ENCODE measurements around the gene SNRNP70.
"Not testable (repeated sequence)": the region's sequence is repeated elsewhere in the genome, so short reads cannot be mapped to it uniquely, and the experiment has no call there.

The SNRNP70 gene

GRCh38 chr19:49120325-49120683 is 35.1 kb downstream of the SNRNP70 start:
- no peak for DNase-seq (ENCODE audit: low read depth in 2 of 2)

GRCh38 chr19:49120868-49121267 is 35.6 kb downstream of the SNRNP70 start:
- no peak for DNase-seq (ENCODE audit: low read depth in 2 of 2)

GRCh38 chr19:49121841-49122240 is 36.6 kb downstream of the SNRNP70 start:
- not testable (repeated sequence) for DNase-seq (ENCODE audit: low read depth in 2 of 2)

- DNase-seq (ENCODE audit: low read depth in 2 of 2) = not testable (repeated sequence)
Observed at GRCh38 chr19:49123285-49123684, 38.0 kb downstream of the SNRNP70 start.

GRCh38 chr19:49125025-49125731 is 39.9 kb downstream of the SNRNP70 start:
- no peak for DNase-seq (ENCODE audit: low read depth in 2 of 2)

GRCh38 chr19:49126575-49126974 is 41.3 kb downstream of the SNRNP70 start:
- DNase-seq (ENCODE audit: low read depth in 2 of 2) = no peak

- DNase-seq (ENCODE audit: low read depth in 2 of 2) = not testable (repeated sequence)
Observed at GRCh38 chr19:49127225-49127624, 42.0 kb downstream of the SNRNP70 start.

- DNase-seq (ENCODE audit: low read depth in 2 of 2) = peak; percentile 88 to 92
Observed at GRCh38 chr19:49127674-49128544, 42.7 kb downstream of the SNRNP70 start.

GRCh38 chr19:49128545-49129237 is 43.4 kb downstream of the SNRNP70 start:
- DNase-seq (ENCODE audit: low read depth in 2 of 2) = no peak

GRCh38 chr19:49129238-49129583 is 44.0 kb downstream of the SNRNP70 start:
- no peak for DNase-seq (ENCODE audit: low read depth in 2 of 2)

GRCh38 chr19:49130325-49130724 is 45.1 kb downstream of the SNRNP70 start:
- DNase-seq (ENCODE audit: low read depth in 2 of 2) = no peak

GRCh38 chr19:49132974-49133609 is 47.8 kb downstream of the SNRNP70 start:
- peak in 1 of 2 experiments; percentile 20 for DNase-seq (ENCODE audit: low read depth in 2 of 2)

- DNase-seq (ENCODE audit: low read depth in 2 of 2) = peak in 1 of 2 experiments; percentile 56
Observed at GRCh38 chr19:49133621-49134454, 48.6 kb downstream of the SNRNP70 start.

- no peak for DNase-seq (ENCODE audit: low read depth in 2 of 2)
Observed at GRCh38 chr19:49135686-49136085, 50.4 kb downstream of the SNRNP70 start.

- DNase-seq (ENCODE audit: low read depth in 2 of 2) = no peak
Observed at GRCh38 chr19:49136771-49137171, 51.5 kb downstream of the SNRNP70 start.

GRCh38 chr19:49140951-49141350 is 55.7 kb downstream of the SNRNP70 start:
- no peak for DNase-seq (ENCODE audit: low read depth in 2 of 2)

- no peak for DNase-seq (ENCODE audit: low read depth in 2 of 2)
Observed at GRCh38 chr19:49141352-49141751, 56.1 kb downstream of the SNRNP70 start.

- peak; percentile 51 to 66 for DNase-seq (ENCODE audit: low read depth in 2 of 2)
Observed at GRCh38 chr19:49142866-49143335, 57.6 kb downstream of the SNRNP70 start.

GRCh38 chr19:49145573-49146407 is 60.5 kb downstream of the SNRNP70 start:
- peak; percentile 59 to 79 for DNase-seq (ENCODE audit: low read depth in 2 of 2)

- DNase-seq (ENCODE audit: low read depth in 2 of 2) = not testable (repeated sequence)
Observed at GRCh38 chr19:49146408-49146770, 61.1 kb downstream of the SNRNP70 start.

Measured in stimulated activated CD4-positive, alpha-beta T cell treated with anti-CD3 and anti-CD28 coated beads, Interleukin-12 subunit alpha, Interleukin-12 subunit beta, amount 100 ng/mL, for 24 hours (primary cell).